Activated CD4-positive, alpha-beta T cell treated with anti-CD3 and anti-CD28 coated beads for 1 hour (primary cell): ENCODE results near the gene EXTL1.

ENCODE experiments used
- DNase-seq: peaks from one replicate; pipeline ENCODE4 v3.0.0-alpha.2; 2020

The EXTL1 gene

DNA sequence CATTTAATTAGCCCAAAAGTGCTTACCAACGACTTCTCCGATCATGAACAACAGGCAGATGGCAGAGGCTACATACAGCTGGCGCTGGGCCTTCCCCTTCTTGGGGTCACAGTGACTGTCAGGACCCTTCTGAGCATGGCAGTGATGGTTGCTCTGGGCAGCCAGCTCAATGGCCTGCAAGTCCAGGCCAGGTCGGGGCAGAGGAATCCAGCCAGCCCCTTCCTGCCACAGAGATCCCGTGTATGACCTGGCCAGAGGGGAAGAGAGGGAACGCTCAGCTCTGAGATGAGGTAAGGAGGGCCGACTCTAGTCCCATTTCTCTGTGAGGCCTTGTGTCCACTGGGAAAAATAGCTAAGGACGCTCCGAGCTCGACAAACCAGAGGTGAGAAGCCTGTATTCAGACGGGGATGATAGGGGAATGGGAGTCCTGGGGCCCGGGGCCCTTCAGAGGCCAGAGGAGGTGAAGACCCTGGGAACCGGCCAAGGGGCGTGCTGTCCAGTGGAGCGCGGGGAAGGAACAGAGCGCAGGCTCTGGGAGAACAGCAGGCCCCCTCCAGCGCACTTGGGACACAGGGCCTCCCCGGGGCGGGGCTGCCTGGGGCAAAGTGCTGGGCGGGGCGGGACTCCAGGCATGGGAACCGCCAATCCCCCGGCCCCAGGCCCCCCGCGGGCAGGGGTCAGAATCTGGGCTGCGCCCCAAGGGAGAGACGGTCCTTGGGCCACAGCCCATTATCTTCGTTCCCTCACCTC lies 23.6 kb downstream of the EXTL1 start:
- DNase-seq, result no peak

DNA sequence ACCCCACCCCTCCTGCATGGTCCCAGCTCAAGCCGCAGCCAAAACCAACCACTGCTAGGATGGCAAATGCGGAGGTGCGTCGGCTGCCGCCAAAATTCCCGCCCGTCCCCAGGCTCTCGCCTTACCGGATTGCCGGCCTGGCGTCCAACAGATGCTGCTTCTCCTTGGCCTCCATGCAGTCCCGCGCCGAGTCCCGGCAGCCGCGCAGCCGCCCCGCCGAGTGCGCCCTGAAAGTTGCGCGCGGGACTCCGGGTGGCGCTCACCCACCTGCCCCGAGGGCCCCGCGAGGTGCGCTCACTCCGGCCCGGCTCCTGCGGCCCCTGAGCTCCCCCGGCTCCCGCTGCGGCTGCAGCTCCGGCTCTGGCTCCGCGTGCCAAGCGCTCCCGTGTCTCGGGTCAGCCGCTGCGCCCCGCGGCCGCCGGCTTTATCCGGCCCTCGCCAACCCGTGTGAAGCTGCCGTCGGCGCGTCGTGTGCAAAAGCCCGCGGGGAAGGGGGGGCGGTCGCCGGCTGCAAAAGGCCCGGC lies 24.2 kb downstream of the EXTL1 start, which contains the start of gene SLC30A2:
Gene SLC30A2, minus strand, starts transcription at position 397 of the 524 bp plus-strand sequence. Its CDS starts 222 bp downstream, at position 175.
- DNase-seq, result no peak

- no peak for DNase-seq
Observed at GRCh38 chr1:26046246-26047095, 24.9 kb downstream of the EXTL1 start.

DNA sequence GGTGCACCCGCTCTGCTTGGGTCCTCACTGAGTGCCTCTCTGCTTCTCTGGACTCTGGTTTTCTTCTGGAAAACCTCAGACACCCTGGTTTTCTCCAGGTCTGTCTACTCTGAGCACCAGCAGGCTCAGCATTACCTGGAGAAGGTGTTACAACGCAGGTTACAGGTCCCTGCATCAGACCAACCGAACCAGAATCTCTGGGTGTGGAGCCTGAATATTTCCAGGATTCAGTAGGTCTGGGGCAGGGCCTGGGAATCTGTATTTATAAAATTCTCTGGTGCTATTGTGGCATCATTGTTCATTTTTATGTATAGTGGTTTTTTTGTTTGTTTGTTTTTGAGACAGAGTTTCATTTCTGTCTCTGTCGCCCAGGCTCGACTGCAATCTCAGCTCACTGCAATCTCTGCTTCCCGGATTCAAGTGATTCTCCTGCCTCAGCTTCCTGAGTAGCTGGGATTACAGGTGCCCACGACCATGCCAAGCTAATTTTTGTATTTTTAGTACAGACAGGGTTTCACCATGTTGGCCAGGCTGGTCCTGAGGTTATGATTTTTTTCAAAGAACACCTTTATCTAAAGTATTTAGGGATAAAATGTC lies 25.8 kb downstream of the EXTL1 start:
- DNase-seq, result no peak

DNA sequence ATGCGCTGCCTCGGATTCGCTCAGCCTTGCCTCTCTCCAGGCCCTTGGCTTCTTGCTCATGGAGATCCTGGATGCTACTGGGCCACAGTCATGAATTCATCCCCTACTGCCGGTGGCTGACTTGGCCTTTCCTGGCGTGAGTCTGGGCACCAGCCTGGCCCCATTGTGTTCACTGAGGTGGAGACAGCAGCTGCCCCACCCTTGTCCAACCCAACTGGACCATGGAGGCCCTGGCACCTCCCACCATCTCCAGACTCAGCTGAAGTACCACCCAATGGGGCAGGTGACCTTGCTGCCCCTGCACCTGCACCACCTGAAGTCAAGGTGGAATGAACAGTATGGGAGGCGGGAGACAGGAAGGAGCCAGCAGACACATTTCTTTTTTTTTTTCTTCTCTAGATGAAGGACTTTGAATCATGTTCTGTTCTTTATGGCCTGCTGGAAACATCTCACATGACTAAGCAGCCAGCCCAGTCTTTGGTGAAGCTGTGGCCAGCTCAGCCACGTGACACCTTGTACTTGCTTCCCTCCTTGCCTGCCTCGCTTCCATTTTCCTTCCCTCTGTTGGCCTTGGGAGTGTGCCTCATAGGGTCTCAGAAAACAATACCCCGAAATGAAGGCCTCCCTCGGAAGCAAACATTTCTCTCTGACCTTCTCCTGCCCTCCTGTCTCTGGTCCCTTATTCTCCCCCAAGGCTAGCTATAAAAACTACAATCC lies 28.1 kb downstream of the EXTL1 start:
- no peak for DNase-seq

DNA sequence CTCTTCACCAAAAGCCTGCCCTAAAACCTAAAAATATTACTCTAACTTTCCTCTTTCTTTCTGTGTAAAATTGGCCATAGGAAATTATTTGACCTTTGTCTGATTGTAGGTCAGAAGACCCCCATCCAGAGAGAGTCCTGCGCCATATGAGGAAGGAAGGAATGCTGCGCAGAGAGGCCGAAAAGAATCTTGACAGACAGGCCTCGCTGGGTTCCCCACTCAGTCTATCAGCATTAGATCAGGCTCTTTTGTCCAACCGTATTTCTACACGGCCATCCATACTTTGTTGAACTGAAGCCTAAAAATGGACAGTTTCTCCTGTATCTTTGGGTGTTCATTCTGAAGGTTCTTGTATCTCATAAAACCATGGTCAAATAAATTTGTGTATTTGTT lies 28.7 kb downstream of the EXTL1 start:
- DNase-seq, result no peak

DNA sequence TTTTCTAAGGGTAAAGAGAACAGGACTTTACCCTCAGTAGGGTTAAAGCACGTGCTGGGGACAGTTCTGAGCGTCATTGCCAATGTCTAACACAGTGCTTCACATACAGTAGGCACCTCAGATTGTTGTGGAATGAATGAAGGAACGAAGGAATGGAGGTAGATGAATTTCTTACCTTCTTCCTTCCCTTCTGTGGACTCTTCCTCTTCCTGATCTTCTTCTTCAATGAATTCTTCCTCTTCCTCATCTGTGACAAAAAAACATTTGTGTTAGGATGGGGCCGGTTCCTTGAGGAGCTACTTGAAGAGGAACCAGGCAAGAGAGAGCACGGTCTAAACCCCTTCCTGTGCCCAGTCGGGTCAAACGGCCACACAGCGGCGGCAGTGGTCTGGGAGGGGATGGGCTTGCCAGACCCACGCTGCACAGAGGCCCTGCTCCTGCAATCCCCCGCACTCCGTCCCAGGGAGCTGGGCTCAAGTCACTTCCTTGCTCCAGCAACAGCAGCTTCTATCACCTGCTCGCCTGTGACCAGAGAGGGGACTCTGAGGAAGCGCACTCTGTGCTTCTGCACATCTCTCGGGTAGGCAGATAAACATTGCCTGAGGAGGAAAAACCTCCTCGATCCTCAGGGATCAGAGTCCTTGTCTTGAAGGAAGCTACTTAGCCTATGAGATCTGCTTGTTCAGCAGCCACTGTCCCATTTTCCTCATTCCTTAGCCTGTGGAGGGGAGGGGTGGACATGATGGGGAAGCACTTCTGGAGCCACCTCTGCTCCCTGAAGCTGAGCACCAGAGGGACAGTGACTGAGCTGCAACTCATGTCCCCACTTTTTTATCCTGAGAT lies 32.4 kb downstream of the EXTL1 start:
- no peak for DNase-seq

DNA sequence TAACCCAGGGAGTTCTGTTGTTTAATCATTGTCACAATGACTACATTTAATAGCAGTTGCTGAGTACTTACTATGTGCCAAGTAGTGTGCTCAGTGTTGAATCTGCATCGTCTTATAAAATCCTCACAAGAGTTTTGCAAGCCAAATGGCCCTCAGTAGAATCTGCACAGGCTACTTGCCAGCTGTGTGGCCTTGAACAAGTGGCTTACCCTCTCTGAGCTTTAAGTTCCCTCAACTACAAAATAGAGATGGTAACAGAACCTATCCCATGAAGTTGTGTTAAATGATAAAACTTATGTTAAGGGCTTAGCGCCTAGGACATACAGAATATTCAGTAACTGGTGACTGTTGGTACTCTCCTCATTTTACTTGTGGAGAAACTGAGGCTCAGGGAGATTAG lies 33.5 kb downstream of the EXTL1 start:
- DNase-seq, result no peak

GRCh38 chr1:26057189-26057588 lies 35.6 kb downstream of the EXTL1 start:
- no peak for DNase-seq

DNA sequence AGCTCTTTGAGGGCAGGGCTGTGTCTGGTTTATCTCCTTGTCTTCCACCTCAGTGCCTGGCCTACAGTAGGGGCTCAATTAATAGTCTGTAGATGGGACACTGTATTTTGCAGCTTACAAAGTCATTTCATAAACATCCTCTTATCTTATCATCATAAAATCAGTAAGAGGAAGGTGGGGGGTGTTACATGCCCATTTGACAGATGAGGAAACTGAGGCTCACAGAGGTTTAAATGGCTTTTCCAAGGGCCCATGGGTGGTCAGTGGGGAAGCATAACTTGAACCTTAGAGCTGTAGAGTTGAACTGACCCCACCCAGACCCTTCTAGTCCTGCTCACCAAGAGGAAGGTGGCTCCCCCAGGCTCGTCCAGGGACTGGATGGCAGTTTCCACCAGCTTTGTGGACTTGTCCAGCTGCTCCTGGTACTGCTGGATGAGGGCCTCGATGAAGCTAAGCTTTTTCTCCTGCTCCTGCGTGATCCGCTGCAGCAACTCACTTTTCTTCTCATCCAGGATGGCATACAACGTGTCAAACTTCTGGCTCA lies 36.5 kb downstream of the EXTL1 start:
- DNase-seq, result no peak

DNA sequence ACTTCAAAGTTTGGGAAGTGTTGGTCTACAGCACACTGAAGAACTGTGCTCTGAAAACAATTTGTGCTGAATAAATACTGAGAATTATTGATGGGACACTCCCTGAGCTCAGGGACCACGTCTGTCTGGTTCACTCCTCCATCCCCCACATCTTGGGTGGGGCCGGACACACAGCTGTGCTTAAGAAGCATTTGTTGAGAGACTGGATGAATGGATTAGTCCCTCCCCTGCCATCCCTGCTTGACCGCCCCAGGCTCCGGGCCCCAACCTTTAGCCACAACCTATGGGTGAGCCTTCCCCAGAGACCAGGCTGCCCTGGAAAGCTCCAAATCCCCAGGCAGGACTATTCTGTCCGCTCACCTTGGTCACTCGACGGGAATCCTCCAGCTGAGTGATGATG lies 38.3 kb downstream of the EXTL1 start:
- no peak for DNase-seq

- no peak for DNase-seq
Observed at GRCh38 chr1:26060832-26061574, 39.4 kb downstream of the EXTL1 start.

- DNase-seq, result no peak
Observed at GRCh38 chr1:26064553-26064952, 43.0 kb downstream of the EXTL1 start.

GRCh38 chr1:26066160-26066559 lies 44.6 kb downstream of the EXTL1 start:
- DNase-seq, result no peak

DNA sequence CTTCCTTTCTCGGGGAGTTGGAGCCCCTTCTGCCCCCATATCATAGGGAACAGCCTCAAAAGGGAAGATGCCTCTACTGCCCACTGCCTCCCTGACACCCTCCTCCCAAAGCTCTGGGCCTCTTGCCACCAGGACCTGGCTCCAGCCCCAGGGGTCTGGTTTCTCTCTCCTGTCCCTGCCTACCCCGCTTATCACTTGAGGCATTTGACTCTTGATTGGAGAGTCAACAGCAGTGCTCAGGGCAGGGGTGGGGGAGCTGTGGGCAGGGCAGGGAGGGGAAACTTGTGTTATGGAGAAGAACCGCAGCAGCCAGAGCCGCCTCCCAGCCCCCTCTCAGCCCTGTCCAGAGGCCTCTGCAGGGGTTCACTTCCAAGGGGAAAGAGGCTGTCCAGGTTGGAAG lies 45.3 kb downstream of the EXTL1 start:
- DNase-seq, result no peak

DNA sequence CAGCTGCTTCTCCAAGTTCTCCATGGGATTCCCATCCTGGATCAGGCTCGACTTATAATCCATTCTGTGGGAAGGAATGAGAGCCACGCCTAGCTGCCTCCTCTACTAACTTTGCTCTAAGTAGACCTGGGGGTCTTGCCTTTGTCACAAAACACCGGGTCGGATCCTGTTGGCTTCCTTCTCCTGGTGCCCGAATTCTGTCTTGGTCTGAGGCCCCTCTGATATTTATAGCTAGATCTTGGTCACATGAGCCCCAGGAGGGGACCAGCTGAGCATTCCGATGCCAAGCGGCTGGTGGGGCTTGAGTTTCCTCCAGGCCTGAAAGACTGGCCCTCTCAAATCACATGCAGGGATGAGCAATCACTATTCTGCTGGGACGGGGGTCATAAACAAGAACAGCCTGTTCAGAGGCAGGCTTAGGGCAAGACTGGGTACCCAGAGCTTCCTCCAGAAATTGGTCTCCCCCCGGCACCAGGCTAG lies 45.9 kb downstream of the EXTL1 start, which contains the start of gene TRIM63:
Gene TRIM63, minus strand, starts transcription at position 199 of the 480 bp plus-strand sequence. Its CDS starts 136 bp downstream, at position 63.
- DNase-seq, result no peak

DNA sequence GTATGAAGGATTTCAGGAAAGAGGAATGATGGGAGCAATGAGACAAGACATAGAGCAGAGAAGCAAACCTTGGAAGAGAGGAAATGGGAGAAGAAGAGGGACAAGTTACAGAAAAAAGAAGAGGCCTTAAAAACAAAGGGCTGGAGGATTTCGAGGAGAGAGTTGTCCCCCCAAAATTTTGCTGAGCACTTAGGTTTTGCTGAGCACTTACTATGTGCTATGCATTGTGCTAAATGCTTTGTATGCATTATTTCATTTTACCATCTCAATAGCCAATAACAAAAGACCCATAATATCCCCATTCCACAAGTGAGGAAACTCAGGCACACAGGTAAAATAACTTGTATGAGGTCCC lies 48.3 kb downstream of the EXTL1 start:
- no peak for DNase-seq

DNA sequence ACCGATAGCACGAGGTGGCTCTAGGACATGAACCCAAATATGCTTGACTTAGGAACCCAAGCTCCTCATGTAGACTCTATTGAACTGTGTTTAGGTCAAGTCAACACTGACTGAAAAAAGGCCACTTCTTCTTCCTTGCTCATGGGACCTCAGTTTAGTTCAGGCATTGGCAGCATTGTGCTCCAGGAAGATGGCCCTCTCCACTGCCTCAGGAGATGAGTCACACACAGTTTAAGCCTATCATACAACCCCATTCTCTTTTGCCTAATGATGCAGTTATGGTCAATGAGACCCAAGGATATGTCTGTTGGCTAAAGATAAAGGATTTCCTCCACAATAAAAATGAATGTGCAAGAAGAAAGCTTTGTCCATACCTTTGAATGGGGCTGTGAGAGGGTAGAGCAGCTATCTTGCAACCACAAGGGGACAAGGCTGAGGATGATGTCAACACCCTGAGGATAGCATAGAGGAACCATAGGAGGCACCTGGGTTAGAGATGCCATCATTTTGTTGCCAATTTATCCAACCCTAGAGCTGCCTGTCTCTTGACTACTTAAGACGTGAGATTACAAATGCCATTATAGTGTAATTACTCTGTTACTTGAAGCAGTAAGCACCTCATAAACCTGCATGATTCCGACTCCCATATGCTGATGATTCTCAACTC lies 48.9 kb downstream of the EXTL1 start:
- no peak for DNase-seq

GRCh38 chr1:26070963-26071342 lies 49.4 kb downstream of the EXTL1 start:
- DNase-seq, result no peak

GRCh38 chr1:26072305-26072704 lies 50.7 kb downstream of the EXTL1 start:
- DNase-seq, result no peak
